ENCODE data around the gene SLC30A7.

Gene SLC30A7

GRCh38 chr1:100892554-100892953 is 3.3 kb upstream of the SLC30A7 start:
- no peak overlapping the region for H3K27ac ChIP-seq (ENCODE audit: low read length)
- TF ChIP-seq CTCF (IDR thresholded peaks at IDR 0.05; ENCODE audit: low read depth, low read length) (no peak), EZH2phosphoT487 (IDR thresholded peaks at IDR 0.05; ENCODE audit: low read depth) (no peak)
- peaks cover 16% of the 10 kb centered on the region for H3K79me2 ChIP-seq (ENCODE audit: low read length)
- no peaks in the 10 kb centered on the region for H3K36me3 ChIP-seq (replicated peaks; ENCODE audit: low read depth, low read length)
- no peak overlapping the region for H3K9ac ChIP-seq (ENCODE audit: low read length)
- no peak overlapping the region for H3K4me2 ChIP-seq (ENCODE audit: low read length)
- H3K4me1 ChIP-seq (ENCODE audit: low read length) = peaks cover 16% of the 10 kb centered on the region
- H4K20me1 ChIP-seq (ENCODE audit: insufficient read depth, low read length) = no peaks in the 10 kb centered on the region
- no peaks in the 10 kb centered on the region for H3K9me3 ChIP-seq (ENCODE audit: insufficient read depth, low read length)
- no peak overlapping the region for H3K4me3 ChIP-seq (ENCODE audit: low read length)
- no peak overlapping the region for H2AFZ ChIP-seq (ENCODE audit: low read depth, low read length)
- no peaks in the 10 kb centered on the region for H3K27me3 ChIP-seq (ENCODE audit: low read depth, low read length)

- no peak overlapping the region for H3K9ac ChIP-seq (ENCODE audit: low read length)
- no peaks in the 10 kb centered on the region for H3K9me3 ChIP-seq (ENCODE audit: insufficient read depth, low read length)
- peak overlapping the region; percentile 99 for H3K4me3 ChIP-seq (ENCODE audit: low read length)
- TF ChIP-seq CTCF (IDR thresholded peaks at IDR 0.05; ENCODE audit: low read depth, low read length) (no peak), EZH2phosphoT487 (IDR thresholded peaks at IDR 0.05; ENCODE audit: low read depth) (no peak)
- no peak overlapping the region for H3K27ac ChIP-seq (ENCODE audit: low read length)
- no peaks in the 10 kb centered on the region for H4K20me1 ChIP-seq (ENCODE audit: insufficient read depth, low read length)
- no peaks in the 10 kb centered on the region for H3K27me3 ChIP-seq (ENCODE audit: low read depth, low read length)
- H3K79me2 ChIP-seq (ENCODE audit: low read length) = peaks cover 17% of the 10 kb centered on the region
- no peaks in the 10 kb centered on the region for H3K36me3 ChIP-seq (replicated peaks; ENCODE audit: low read depth, low read length)
- H2AFZ ChIP-seq (ENCODE audit: low read depth, low read length) = no peak overlapping the region
- peaks cover 17% of the 10 kb centered on the region for H3K4me1 ChIP-seq (ENCODE audit: low read length)
- peak overlapping the region; percentile 76 for H3K4me2 ChIP-seq (ENCODE audit: low read length)
These were observed 2.2 kb upstream of the SLC30A7 start for GRCh38 chr1:100893718-100894117.

- Histone ChIP-seq H3K27me3 (ENCODE audit: low read depth, low read length) (no peaks in the 10 kb centered on the region), H2AFZ (ENCODE audit: low read depth, low read length) (peak within 1 kb of the TSS; percentile 97), H3K9me3 (ENCODE audit: insufficient read depth, low read length) (no peaks in the 10 kb centered on the region), H3K9ac (ENCODE audit: low read length) (peak within 1 kb of the TSS; percentile 96), H3K27ac (ENCODE audit: low read length) (peak within 1 kb of the TSS; percentile 84), H3K36me3 (replicated peaks; ENCODE audit: low read depth, low read length) (peaks cover 3% of the 10 kb centered on the region), H4K20me1 (ENCODE audit: insufficient read depth, low read length) (no peaks in the 10 kb centered on the region), H3K4me1 (ENCODE audit: low read length) (peaks cover 17% of the 10 kb centered on the region), H3K79me2 (ENCODE audit: low read length) (peaks cover 17% of the 10 kb centered on the region), H3K4me3 (ENCODE audit: low read length) (peak within 1 kb of the TSS; percentile 99), H3K4me2 (ENCODE audit: low read length) (peak within 1 kb of the TSS; percentile 76)
- TF ChIP-seq EZH2phosphoT487 (IDR thresholded peaks at IDR 0.05; ENCODE audit: low read depth) (no peak), CTCF (IDR thresholded peaks at IDR 0.05; ENCODE audit: low read depth, low read length) (no peak)
These were observed 1.0 kb upstream of the SLC30A7 start, which contains the start of gene EXTL2 for GRCh38 chr1:100894603-100895539. Gene EXTL2 (minus strand): TSS chr1:100894842. CDS start chr1:100888757, 6,085 bp downstream.

- H3K9me3 ChIP-seq (ENCODE audit: insufficient read depth, low read length) = no peaks in the 10 kb centered on the region
- H3K4me2 ChIP-seq (ENCODE audit: low read length) = peak overlapping the region; percentile 76
- peak overlapping the region; percentile 96 for H3K9ac ChIP-seq (ENCODE audit: low read length)
- H3K4me1 ChIP-seq (ENCODE audit: low read length) = peaks cover 17% of the 10 kb centered on the region
- H3K27ac ChIP-seq (ENCODE audit: low read length) = peak overlapping the region; percentile 58
- peak overlapping the region; percentile 85 for H2AFZ ChIP-seq (ENCODE audit: low read depth, low read length)
- peak overlapping the region; percentile 99 for H3K4me3 ChIP-seq (ENCODE audit: low read length)
- H3K79me2 ChIP-seq (ENCODE audit: low read length) = peaks cover 17% of the 10 kb centered on the region
- TF ChIP-seq EZH2phosphoT487 (IDR thresholded peaks at IDR 0.05; ENCODE audit: low read depth) (no peak), CTCF (IDR thresholded peaks at IDR 0.05; ENCODE audit: low read depth, low read length) (no peak)
- no peaks in the 10 kb centered on the region for H3K27me3 ChIP-seq (ENCODE audit: low read depth, low read length)
- peaks cover 9% of the 10 kb centered on the region for H3K36me3 ChIP-seq (replicated peaks; ENCODE audit: low read depth, low read length)
- H4K20me1 ChIP-seq (ENCODE audit: insufficient read depth, low read length) = no peaks in the 10 kb centered on the region
These were observed 642 bp downstream of the SLC30A7 start for GRCh38 chr1:100896481-100896982.
